Measurements from ENCODE around the gene FSD1L. TPM values are rescaled to one million over a fixed set of nuclear protein-coding genes. Genes with fewer than 3 reads are reported as not detected.

FSD1L gene
- 10 to 100 TPM in 1 of 4 donors, 1 to 10 TPM in 3; 1.8 to 16.8 (median 7.0) TPM for total RNA-seq

GRCh38 chr9:105447814-105448812 is at the start of gene FSD1L:
TSS of gene FSD1L (plus strand) at chr9:105448034. CDS start at chr9:105448221, 187 bp downstream.
- TF ChIP-seq POLR2AphosphoS5 (IDR thresholded peaks at IDR 0.05) (peak; percentile 67 to 78 (median 72)), CTCF (IDR thresholded peaks at IDR 0.05) (peak in 2 of 5 experiments; percentile 17 to 29), EP300 (IDR thresholded peaks at IDR 0.05; ENCODE audit: low read depth) (peak; percentile 14), POLR2A (IDR thresholded peaks at IDR 0.05) (peak; percentile 33)
- Histone ChIP-seq H3K9me3 (no peaks in the 10 kb centered on the region), H3K4me3 (peak within 1 kb of the TSS; percentile 73 to 88 (median 73)), H3K36me3 (no peaks in the 10 kb centered on the region), H3K27ac (peak within 1 kb of the TSS; percentile 77 to 90 (median 84)), H3K4me1 (peaks cover 0 to 26% (median 20%) of the 10 kb centered on the region in 4 donors), H3K27me3 (no peaks in the 10 kb centered on the region)
- DNase-seq, result peak; percentile 96
- intact Hi-C loops (cut with DNase I; ENCODE audit: low total_unique reads) (no loop called here), in situ Hi-C loops (cut with MboI; ENCODE audit: low pct_ligation_motif_present in 1 of 4, low pct_unique_long_range_greater_than_20kb in 1 of 4, low sequenced_read_pairs in 3 of 4) (loop anchor here in 2 of 4 donors (25.0 kb wide), 1 partner anchor 264 kb away; no protein-coding TSS in a partner anchor)
- 1 to 14% methylated on average over 8 to 67 of the region's 87 CpGs for WGBS, 2 donors (ENCODE audit: low coverage in 1 of 2)

GRCh38 chr9:105399117-105399516 is 48.7 kb upstream of the FSD1L start:
- H3K36me3 ChIP-seq, result no peaks in the 10 kb centered on the region
- WGBS, 2 donors (ENCODE audit: low coverage in 1 of 2), result 94 to 100% methylated on average over 2 of the region's 2 CpGs
- intact Hi-C loops (cut with DNase I; ENCODE audit: low total_unique reads), result no loop called here
- no peaks in the 10 kb centered on the region for H3K27me3 ChIP-seq
- no peak for DNase-seq
- H3K4me1 ChIP-seq, result no peaks in the 10 kb centered on the region
- no peak overlapping the region for H3K4me3 ChIP-seq
- no peak overlapping the region for H3K27ac ChIP-seq
- H3K9me3 ChIP-seq, result no peaks in the 10 kb centered on the region
- in situ Hi-C loops (cut with MboI; ENCODE audit: low pct_ligation_motif_present in 1 of 4, low pct_unique_long_range_greater_than_20kb in 1 of 4, low sequenced_read_pairs in 3 of 4), result no loop called here
- TF ChIP-seq POLR2AphosphoS5 (IDR thresholded peaks at IDR 0.05), result no peak
- no peak for TF ChIP-seq POLR2A (IDR thresholded peaks at IDR 0.05)
- no peak for TF ChIP-seq EP300 (IDR thresholded peaks at IDR 0.05; ENCODE audit: low read depth)
- TF ChIP-seq CTCF (IDR thresholded peaks at IDR 0.05), result no peak

- no peaks in the 10 kb centered on the region for H3K27me3 ChIP-seq
- no peaks in the 10 kb centered on the region for H3K36me3 ChIP-seq
- no peak overlapping the region for H3K4me3 ChIP-seq
- no peak for TF ChIP-seq POLR2AphosphoS5 (IDR thresholded peaks at IDR 0.05)
- TF ChIP-seq CTCF (IDR thresholded peaks at IDR 0.05), result no peak
- no peak for TF ChIP-seq POLR2A (IDR thresholded peaks at IDR 0.05)
- no peak for TF ChIP-seq EP300 (IDR thresholded peaks at IDR 0.05; ENCODE audit: low read depth)
- H3K4me1 ChIP-seq, result no peaks in the 10 kb centered on the region
- DNase-seq, result no peak
- intact Hi-C loops (cut with DNase I; ENCODE audit: low total_unique reads) (no loop called here), in situ Hi-C loops (cut with MboI; ENCODE audit: low pct_ligation_motif_present in 1 of 4, low pct_unique_long_range_greater_than_20kb in 1 of 4, low sequenced_read_pairs in 3 of 4) (loop anchor here in 2 of 4 donors (25.0 kb wide), 3 partner anchors 489 to 614 kb away; no protein-coding TSS in a partner anchor)
- 39 to 61% methylated on average over 2 to 3 of the region's 3 CpGs for WGBS, 2 donors (ENCODE audit: low coverage in 1 of 2)
- no peak overlapping the region for H3K27ac ChIP-seq
- no peaks in the 10 kb centered on the region for H3K9me3 ChIP-seq
Observed at GRCh38 chr9:105401651-105402050, 46.2 kb upstream of the FSD1L start.

GRCh38 chr9:105403552-105404248 is 44.1 kb upstream of the FSD1L start:
- in situ Hi-C loops (cut with MboI; ENCODE audit: low pct_ligation_motif_present in 1 of 4, low pct_unique_long_range_greater_than_20kb in 1 of 4, low sequenced_read_pairs in 3 of 4), result loop anchor here in 2 of 4 donors (25.0 kb wide), 3 partner anchors 491 to 616 kb away; no protein-coding TSS in a partner anchor
- no peak for TF ChIP-seq POLR2A (IDR thresholded peaks at IDR 0.05)
- TF ChIP-seq CTCF (IDR thresholded peaks at IDR 0.05), result no peak
- TF ChIP-seq EP300 (IDR thresholded peaks at IDR 0.05; ENCODE audit: low read depth), result no peak
- no peak for TF ChIP-seq POLR2AphosphoS5 (IDR thresholded peaks at IDR 0.05)
- Histone ChIP-seq H3K4me1 (no peaks in the 10 kb centered on the region), H3K27me3 (no peaks in the 10 kb centered on the region), H3K4me3 (no peak overlapping the region), H3K36me3 (no peaks in the 10 kb centered on the region), H3K27ac (no peak overlapping the region), H3K9me3 (no peaks in the 10 kb centered on the region)
- no peak for DNase-seq
- 82 to 83% methylated on average over 4 to 6 of the region's 6 CpGs for WGBS, 2 donors (ENCODE audit: low coverage in 1 of 2)
- intact Hi-C loops (cut with DNase I; ENCODE audit: low total_unique reads), result no loop called here
